Stimulated activated CD8-positive, alpha-beta memory T cell treated with anti-CD3 and anti-CD28 coated beads, Interleukin-12 subunit alpha, Interleukin-12 subunit beta, amount 100 ng/mL, for 24 hours (primary cell): ENCODE data around the gene SPATA31A6.
"Not testable (repeated sequence)": the region's sequence is repeated elsewhere in the genome, so short reads cannot be mapped to it uniquely, and the experiment has no call there.

ENCODE experiments used
- DNase-seq: peaks from one replicate; pipeline ENCODE4 v3.0.0-alpha.2; 2020; ENCODE audit errors: extremely low read depth

Gene SPATA31A6

GRCh38 chr9:42183359-42183758 is at the start of gene SPATA31A6:
TSS of gene SPATA31A6 (plus strand) at chr9:42183659. CDS start at chr9:42183688, 29 bp downstream.
- not testable (repeated sequence) for DNase-seq

- not testable (repeated sequence) for DNase-seq
These were observed 23.2 kb upstream of the SPATA31A6 start for GRCh38 chr9:42160299-42160698.

DNA sequence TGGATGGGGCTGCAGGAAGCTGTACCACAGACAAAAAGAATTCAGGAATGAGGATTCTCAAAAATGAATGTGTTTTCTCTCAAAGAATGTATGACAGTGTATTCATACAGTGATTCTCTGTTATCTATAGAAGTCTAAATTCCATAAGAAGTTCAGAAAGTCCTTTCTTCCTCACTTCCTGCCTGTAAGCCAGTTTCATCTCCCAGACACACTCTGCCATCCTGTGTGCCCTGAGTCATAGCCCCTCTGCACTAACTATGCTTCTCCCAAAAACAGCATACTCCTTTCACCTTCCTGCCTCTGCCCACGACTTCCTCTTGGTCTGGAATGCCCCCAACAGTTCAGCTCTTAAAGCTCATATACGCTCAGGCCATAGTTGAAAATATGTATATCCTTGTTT is 36.4 kb downstream of the SPATA31A6 start:
- not testable (repeated sequence) for DNase-seq

GRCh38 chr9:42223230-42223629 is 39.8 kb downstream of the SPATA31A6 start:
- not testable (repeated sequence) for DNase-seq

GRCh38 chr9:42233031-42233430 is 49.6 kb downstream of the SPATA31A6 start:
- not testable (repeated sequence) for DNase-seq

DNA sequence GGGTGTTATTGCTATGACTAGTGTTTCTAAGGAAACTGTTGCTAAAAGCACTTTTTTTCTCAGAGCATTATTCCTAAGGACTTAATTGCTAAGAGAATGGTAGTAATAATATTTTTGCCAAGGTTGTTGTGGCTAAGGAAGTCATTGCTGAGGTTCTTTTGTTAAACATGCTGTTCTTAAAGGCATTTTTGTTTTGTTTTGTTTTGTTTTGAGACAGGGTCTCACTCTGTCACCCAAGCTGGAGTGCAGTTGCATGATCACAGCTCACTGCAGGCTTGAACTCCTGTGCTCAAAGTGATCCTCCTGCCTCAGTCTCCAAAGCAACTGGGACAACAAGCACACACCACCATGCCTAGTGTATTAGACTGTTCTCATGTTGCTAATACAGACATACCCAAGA is 51.2 kb downstream of the SPATA31A6 start:
- not testable (repeated sequence) for DNase-seq

DNA sequence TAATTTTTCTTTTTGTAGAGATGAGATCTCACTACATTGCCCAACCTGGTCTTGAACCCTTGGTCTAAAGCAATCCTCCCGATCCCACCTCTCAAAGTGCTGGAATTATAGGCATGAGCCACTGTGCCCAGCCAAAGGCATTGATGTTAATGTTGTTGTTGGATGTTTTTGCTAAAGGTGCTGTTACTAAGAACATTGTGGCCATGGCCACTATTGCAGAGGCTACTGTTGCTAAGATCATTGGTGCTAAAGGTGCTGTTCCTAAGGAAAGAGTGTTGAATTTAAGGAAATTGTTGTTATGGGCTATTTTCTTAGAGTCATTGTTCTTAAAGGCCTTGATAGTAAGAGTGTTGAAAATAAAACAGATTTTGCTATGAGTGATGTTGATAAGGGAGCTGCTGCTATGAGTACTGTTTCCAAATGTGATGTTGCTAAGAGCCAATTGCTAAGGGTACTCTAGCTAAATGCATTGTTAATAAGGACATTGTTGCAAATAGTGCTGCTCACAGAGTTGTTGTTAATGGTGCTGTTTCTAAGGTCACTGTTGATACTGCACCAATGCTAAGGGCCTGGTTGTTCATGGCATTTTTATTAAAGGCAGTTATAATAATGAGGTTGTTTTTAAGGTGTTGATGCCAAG is 52.0 kb downstream of the SPATA31A6 start:
- not testable (repeated sequence) for DNase-seq

DNA sequence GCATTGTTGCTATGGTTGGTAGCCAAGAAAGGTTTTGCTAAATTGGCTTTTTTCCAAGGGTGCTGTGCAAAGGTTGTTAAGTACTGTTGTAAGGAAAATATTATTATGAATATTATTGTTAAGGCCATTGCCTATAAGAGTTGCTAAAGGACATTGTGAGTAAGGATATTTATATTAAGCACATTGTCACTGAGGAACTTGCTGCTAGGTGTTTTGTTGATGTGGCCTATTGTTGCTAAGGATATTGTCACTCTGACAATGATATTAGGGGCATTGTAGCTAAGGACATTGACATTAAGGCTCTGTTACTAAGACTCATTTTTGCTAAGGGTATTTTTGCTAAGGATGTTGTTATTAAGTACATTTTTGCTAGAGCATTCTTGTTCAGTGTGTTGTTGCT is 52.6 kb downstream of the SPATA31A6 start:
- DNase-seq: not testable (repeated sequence)

- not testable (repeated sequence) for DNase-seq
These were observed 53.9 kb downstream of the SPATA31A6 start for GRCh38 chr9:42237381-42237780.

GRCh38 chr9:42238862-42239261 is 55.4 kb downstream of the SPATA31A6 start:
- DNase-seq: not testable (repeated sequence)
